Body of pancreas (tissue), 4 donors: ENCODE results near the gene THG1L.

ENCODE experiments used
- CTCF ChIP-seq, 7 experiments: fragments of 450-650 bp in 4 of 7; fragments of 200-600 bp in 3 of 7; sonication (generic) in 3 of 7; IDR thresholded peaks; one replicate each; pipeline ENCODE4 v1.5.1; 2016 to 2019; ENCODE audit warnings: antibody characterized with exemption in 7 of 7
- POLR2A ChIP-seq, 3 donors: fragments of 450-650 bp; IDR thresholded peaks; one replicate each; pipeline ENCODE4 v1.6.1; 2016; ENCODE audit warnings: antibody characterized with exemption in 3 of 3, mild to moderate bottlenecking in 2 of 3

- no peak for TF ChIP-seq CTCF (IDR thresholded peaks at IDR 0.05)
- TF ChIP-seq POLR2A (IDR thresholded peaks at IDR 0.05), result no peak
These were observed 33.3 kb downstream of the THG1L start for GRCh38 chr5:157764531-157764930.
